B cell (primary cell): ENCODE measurements around the gene RHOU. TPM values are rescaled to one million over a fixed set of nuclear protein-coding genes. Genes with fewer than 3 reads are reported as not detected.

ENCODE experiments used
- ATAC-seq: fragments of 200-7000 bp; cut with Tn5 transposase; one replicate; pipeline ENCODE4 v1.10.0; 2021; ENCODE audit warnings: low read depth, mild to moderate bottlenecking, moderate number of reproducible peaks, moderate library complexity
- CTCF ChIA-PET: fragments of 350-600 bp; sonication (Branson Sonifier 250); formaldehyde crosslinking; loops from one replicate; lab custom pipeline; 2021; ENCODE audit warnings: antibody characterized with exemption, inconsistent platforms; lab: Charles Lee
- POLR2A ChIA-PET: fragments of 350-600 bp; sonication (Branson Sonifier 250); formaldehyde crosslinking; loops from one replicate; lab custom pipeline; 2021; ENCODE audit warnings: antibody characterized with exemption; lab: Charles Lee
- DNase-seq: peaks from one replicate; pipeline ENCODE4 v3.0.0; 2013
- H2AFZ ChIP-seq: 2 replicates; pipeline ENCODE4 v1.6.1; 2012; ENCODE audit warnings: mild to moderate bottlenecking, low read depth, low read length; ENCODE audit not compliant: insufficient read depth, poor library complexity, severe bottlenecking
- H3K27ac ChIP-seq, 2 donors: 1 replicate in 1 of 2; 2 replicates in 1 of 2; pipeline ENCODE4 v1.5.1; 2012 to 2013; ENCODE audit warnings: low read length in 2 of 2, mild to moderate bottlenecking in 2 of 2, moderate library complexity in 1 of 2
- H3K27me3 ChIP-seq, 4 experiments: fragments of 200-600 bp in 1 of 4; sonication (generic) in 1 of 4; replicated peaks in 1 of 4; 1 replicate in 2 of 4; 2 replicates in 2 of 4; pipeline versions ENCODE4 v1.6.1 to v1.7.0; 2013 to 2016; ENCODE audit warnings: low read length in 3 of 4, mild to moderate bottlenecking in 2 of 4, mixed read lengths in 1 of 4, moderate library complexity in 1 of 4; ENCODE audit not compliant: insufficient read depth in 4 of 4, control insufficient read depth in 3 of 4; ENCODE audit errors: control extremely low read depth in 1 of 4
- H3K36me3 ChIP-seq, 2 experiments: replicated peaks in 1 of 2; 1 replicate in 1 of 2; 2 replicates in 1 of 2; pipeline versions ENCODE4 v1.6.1 to v1.7.1; 2013; ENCODE audit warnings: low read length in 1 of 2; ENCODE audit not compliant: insufficient read depth in 2 of 2, control insufficient read depth in 1 of 2; ENCODE audit errors: control extremely low read depth in 1 of 2, extremely low read depth in 1 of 2
- H3K4me1 ChIP-seq, 2 donors: fragments of 200-600 bp in 1 of 2; sonication (generic) in 1 of 2; 1 replicate in 1 of 2; 2 replicates in 1 of 2; pipeline versions ENCODE4 v1.5.1 to v1.6.1; 2013 to 2017; ENCODE audit warnings: low read length in 2 of 2; ENCODE audit not compliant: control insufficient read depth in 2 of 2, insufficient read depth in 2 of 2
- H3K4me2 ChIP-seq: replicated peaks from 2 replicates; pipeline ENCODE3; 2012; ENCODE audit warnings: mild to moderate bottlenecking, low read depth, low read length; ENCODE audit not compliant: poor library complexity, severe bottlenecking
- H3K4me3 ChIP-seq, 5 experiments: fragments of 200-600 bp in 1 of 5; sonication (generic) in 1 of 5; 1 replicate in 3 of 5; 2 replicates in 2 of 5; pipeline versions ENCODE4 v1.5.1 to v1.7.0; 2011 to 2016; ENCODE audit warnings: low read length in 4 of 5, mild to moderate bottlenecking in 4 of 5, low read depth in 2 of 5, control low read depth in 1 of 5, moderate library complexity in 1 of 5; ENCODE audit not compliant: insufficient read depth in 1 of 5; ENCODE audit errors: control extremely low read depth in 1 of 5, extremely low read depth in 1 of 5
- H3K79me2 ChIP-seq: fragments of 200-600 bp; sonication (generic); one replicate; pipeline ENCODE4 v1.6.0; 2016; ENCODE audit warnings: low read length; ENCODE audit not compliant: control insufficient read depth, insufficient read depth
- H3K9ac ChIP-seq: fragments of 200-600 bp; sonication (generic); 2 replicates; pipeline ENCODE4 v1.6.1; 2017; ENCODE audit warnings: mild to moderate bottlenecking, low read length, moderate library complexity
- H3K9me3 ChIP-seq, 3 donors: one replicate each; pipeline versions ENCODE4 v1.6.1 to v1.7.1; 2013; ENCODE audit warnings: low read length in 2 of 3; ENCODE audit not compliant: control insufficient read depth in 2 of 3, insufficient read depth in 1 of 3; ENCODE audit errors: control extremely low read depth in 1 of 3
- H4K20me1 ChIP-seq: 2 replicates; pipeline ENCODE4 v1.6.0; 2012; ENCODE audit warnings: mild to moderate bottlenecking, low read length; ENCODE audit not compliant: insufficient read depth, control insufficient read depth, poor library complexity, severe bottlenecking
- H3K27ac Mint-ChIP-seq: one replicate; pipeline ENCODE4 v1.8.0; 2021; ENCODE audit warnings: mixed read lengths
- H3K27me3 Mint-ChIP-seq: one replicate; pipeline ENCODE4 v1.8.0; 2021; ENCODE audit warnings: mixed read lengths
- H3K4me1 Mint-ChIP-seq: one replicate; pipeline ENCODE4 v1.8.0; 2021; ENCODE audit warnings: mixed read lengths
- H3K4me3 Mint-ChIP-seq: one replicate; pipeline ENCODE4 v1.8.0; 2021; ENCODE audit warnings: mixed read lengths
- H3K9me3 Mint-ChIP-seq: one replicate; pipeline ENCODE4 v1.8.0; 2022; ENCODE audit warnings: mixed read lengths; ENCODE audit not compliant: insufficient read depth
- CTCF ChIP-seq: fragments of 200-600 bp; IDR thresholded peaks from one replicate; pipeline ENCODE4 v1.8.0; 2022; ENCODE audit warnings: antibody characterized with exemption, mild to moderate bottlenecking
- EZH2 ChIP-seq: IDR thresholded peaks from 2 replicates; pipeline ENCODE4 v1.6.1; 2012; ENCODE audit warnings: borderline replicate concordance, low read depth, mild to moderate bottlenecking, moderate library complexity, low read length; ENCODE audit not compliant: insufficient read depth, poor library complexity, severe bottlenecking
- WGBS: methylation state at CpG from one replicate; pipeline ENCODE4 v1.1.5; 2013; ENCODE audit warnings: missing lambda C conversion rate; ENCODE audit not compliant: insufficient coverage; 5-methylcytosine and 5-hydroxymethylcytosine counted together
- intact Hi-C: fragments of 100-400 bp; cut with micrococcal nuclease; formaldehyde crosslinking; loops from one replicate; pipeline ENCODE4 v1.10.0; 2022
- polyA plus RNA-seq: library from polyadenylated mRNA; depleted of rRNA; stranded (reverse); fragments of >200 nt; gene quantifications from 2 replicates; pipeline ENCODE4 v1.2.3, GENCODE V29; 2012
- total RNA-seq, 2 donors: library from RNA; stranded (reverse); fragments of 120-200 nt in 1 of 2; gene quantifications; 1 replicate in 1 of 2; 2 replicates in 1 of 2; pipeline versions ENCODE4 v1.2.3 to v1.2.4, GENCODE V29; 2013 to 2022

The RHOU gene
- total and polyA plus RNA-seq, 2 donors (not counting 1 experiment from before 2014, with no cell fraction given): 0.12 TPM; not detected in 1

GRCh38 chr1:228717081-228717480 lies 18.2 kb upstream of the RHOU start:
- intact Hi-C loops: no loop called here
- Mint-ChIP-seq H3K27ac (no peak overlapping the region), H3K4me3 (no peak overlapping the region), H3K9me3 (no peaks in the 10 kb centered on the region), H3K27me3 (peaks cover 16% of the 10 kb centered on the region), H3K4me1 (no peaks in the 10 kb centered on the region)
- Histone ChIP-seq H3K79me2 (no peaks in the 10 kb centered on the region), H3K9ac (no peak overlapping the region), H3K27ac (no peak overlapping the region), H3K4me3 (no peak overlapping the region), H3K27me3 (peaks cover 0 to 3% (median 0%) of the 10 kb centered on the region in 4 experiments), H2AFZ (no peak overlapping the region), H4K20me1 (no peaks in the 10 kb centered on the region), H3K9me3 (no peaks in the 10 kb centered on the region), H3K4me1 (no peaks in the 10 kb centered on the region), H3K36me3 (no peaks in the 10 kb centered on the region), H3K4me2 (no peak overlapping the region)
- DNase-seq (no peak), ATAC-seq (no peak)
- WGBS: no CpG with 5 or more reads among the region's 1 CpG
- ChIA-PET POLR2A (no interaction called here), CTCF (no interaction called here)
- TF ChIP-seq EZH2: no peak
- no peak for TF ChIP-seq CTCF

- Histone ChIP-seq H3K4me1 (no peaks in the 10 kb centered on the region), H3K4me2 (no peak overlapping the region), H4K20me1 (no peaks in the 10 kb centered on the region), H3K9me3 (no peaks in the 10 kb centered on the region), H3K79me2 (no peaks in the 10 kb centered on the region), H3K36me3 (no peaks in the 10 kb centered on the region), H3K4me3 (no peak overlapping the region), H3K27ac (no peak overlapping the region), H2AFZ (no peak overlapping the region), H3K27me3 (peaks cover 0 to 3% (median 1%) of the 10 kb centered on the region in 4 experiments), H3K9ac (no peak overlapping the region)
- TF ChIP-seq CTCF: no peak
- no peak for TF ChIP-seq EZH2
- H3K27ac Mint-ChIP-seq: no peak overlapping the region
- POLR2A ChIA-PET: no interaction called here
- 94% methylated on average over 8 of the region's 10 CpGs for WGBS
- no peak overlapping the region for H3K4me3 Mint-ChIP-seq
- no peak for ATAC-seq
- CTCF ChIA-PET: no interaction called here
- no peak for DNase-seq
- intact Hi-C loops: no loop called here
- no peaks in the 10 kb centered on the region for H3K9me3 Mint-ChIP-seq
- H3K4me1 Mint-ChIP-seq: no peaks in the 10 kb centered on the region
- H3K27me3 Mint-ChIP-seq: peaks cover 22% of the 10 kb centered on the region
Observed at GRCh38 chr1:228721407-228721806, 13.9 kb upstream of the RHOU start.
